GM23248 (cell line): ENCODE results near the gene SLC43A1.

Source experiments
- EZH2 ChIP-seq: fragments of 200-600 bp; sonication (generic); IDR thresholded peaks from 2 replicates; pipeline ENCODE4 v1.6.1; 2018; ENCODE audit warnings: antibody characterized with exemption, mild to moderate bottlenecking; ENCODE audit not compliant: insufficient read depth, poor library complexity, severe bottlenecking
- EZH2phosphoT487 ChIP-seq: fragments of 200-600 bp; sonication (generic); IDR thresholded peaks from 2 replicates; pipeline ENCODE4 v1.6.1; 2018; ENCODE audit warnings: antibody characterized with exemption, moderate library complexity, mild to moderate bottlenecking, low read depth; ENCODE audit not compliant: insufficient read depth

DNA sequence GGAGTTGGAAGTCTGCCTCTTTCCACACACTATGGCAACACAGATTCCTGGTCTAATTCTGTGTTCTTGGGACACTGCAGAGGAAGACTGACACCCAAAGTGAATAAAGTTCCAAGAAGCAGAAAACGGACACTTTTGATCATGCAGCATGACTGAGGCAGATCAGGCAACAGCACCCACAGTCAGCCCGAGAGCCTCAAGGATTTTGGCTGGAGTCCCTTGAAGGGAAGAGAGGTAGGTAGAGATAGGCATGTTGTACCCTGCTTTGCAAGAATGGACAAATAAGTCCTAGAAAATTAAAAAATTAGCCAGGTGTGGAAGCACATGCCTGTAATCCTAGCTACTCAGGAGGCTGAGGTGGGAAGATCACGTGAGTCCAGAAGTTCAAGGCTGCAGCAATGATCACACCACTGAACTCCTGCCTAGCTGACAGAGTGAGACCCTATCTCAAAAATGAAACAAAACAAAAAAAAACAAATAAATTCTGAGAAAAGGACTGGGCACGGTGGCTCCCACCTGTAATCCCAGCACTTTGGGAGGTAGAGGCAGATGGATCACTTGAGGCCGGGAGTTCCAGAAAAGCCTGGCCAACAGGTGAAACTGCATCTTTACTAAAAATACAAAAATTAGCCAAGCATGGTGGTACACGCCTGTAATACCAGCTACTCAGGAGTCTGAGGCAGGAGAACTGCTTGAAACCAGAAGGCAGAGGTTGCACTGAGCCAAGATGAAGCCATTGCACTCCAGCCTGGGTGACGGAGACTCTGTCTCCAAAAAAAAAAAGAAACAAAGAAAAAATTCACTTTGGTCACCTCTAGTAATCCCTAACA lies 6.9 kb downstream of the SLC43A1 start:
- TF ChIP-seq EZH2phosphoT487 (no peak), EZH2 (no peak)
